RWPE1 (cell line): ENCODE data around the gene SF3B4.
"Not testable (repeated sequence)": the region's sequence is repeated elsewhere in the genome, so short reads cannot be mapped to it uniquely, and the experiment has no call there.

Experiments
- CTCF ChIA-PET: fragments of 350-600 bp; sonication (Branson Sonifier 250); formaldehyde crosslinking; extraction: SDS; loops from one replicate; lab custom pipeline; 2021; lab: Yijun Ruan, JAX
- POLR2A ChIA-PET: fragments of 400-600 bp; formaldehyde crosslinking; extraction: SDS; loops from one replicate; lab custom pipeline; 2020; ENCODE audit warnings: antibody characterized with exemption; ENCODE audit not compliant: low non-redundant PET; lab: Yijun Ruan, JAX
- DNase-seq: peaks from one replicate; pipeline ENCODE4 v3.0.0; 2012; ENCODE audit warnings: low spot score
- H3K27ac ChIP-seq: fragments of 450-650 bp; 2 replicates; pipeline ENCODE4 v1.5.1; 2017
- TF ChIP-seq, protein P1 (sequence below): fragments of 450-650 bp; conservative IDR thresholded peaks from 2 replicates; pipeline ENCODE4 v1.5.1; 2017; ENCODE audit warnings: low read depth, mild to moderate bottlenecking

The SF3B4 gene

DNA sequence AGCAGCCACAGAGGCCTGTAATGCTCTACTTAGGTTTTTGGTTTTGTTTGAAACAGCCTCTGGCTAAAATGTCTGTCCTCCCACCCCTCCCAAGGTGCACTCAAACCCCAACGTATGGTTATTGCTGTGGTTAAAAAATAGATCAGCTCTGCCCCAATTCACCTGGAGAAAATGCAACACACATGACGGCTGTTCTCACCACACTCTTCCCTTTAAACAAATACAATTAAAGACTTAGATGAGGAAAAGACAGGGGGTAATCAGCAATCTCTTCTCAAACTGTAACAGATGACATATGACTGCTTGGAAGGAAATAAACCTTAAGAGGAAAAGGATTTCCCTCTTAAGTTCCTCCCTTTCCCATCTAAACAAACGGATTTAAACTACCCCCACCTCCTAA lies 15.3 kb upstream of the SF3B4 start:
- H3K27ac ChIP-seq, result no peak overlapping the region
- ChIA-PET CTCF (interaction anchor here (0.6 kb wide), 1 partner anchor 126 kb away, joined by 3 read pairs; no protein-coding TSS in a partner anchor), POLR2A (no interaction called here)
- TF ChIP-seq, protein P1, sequence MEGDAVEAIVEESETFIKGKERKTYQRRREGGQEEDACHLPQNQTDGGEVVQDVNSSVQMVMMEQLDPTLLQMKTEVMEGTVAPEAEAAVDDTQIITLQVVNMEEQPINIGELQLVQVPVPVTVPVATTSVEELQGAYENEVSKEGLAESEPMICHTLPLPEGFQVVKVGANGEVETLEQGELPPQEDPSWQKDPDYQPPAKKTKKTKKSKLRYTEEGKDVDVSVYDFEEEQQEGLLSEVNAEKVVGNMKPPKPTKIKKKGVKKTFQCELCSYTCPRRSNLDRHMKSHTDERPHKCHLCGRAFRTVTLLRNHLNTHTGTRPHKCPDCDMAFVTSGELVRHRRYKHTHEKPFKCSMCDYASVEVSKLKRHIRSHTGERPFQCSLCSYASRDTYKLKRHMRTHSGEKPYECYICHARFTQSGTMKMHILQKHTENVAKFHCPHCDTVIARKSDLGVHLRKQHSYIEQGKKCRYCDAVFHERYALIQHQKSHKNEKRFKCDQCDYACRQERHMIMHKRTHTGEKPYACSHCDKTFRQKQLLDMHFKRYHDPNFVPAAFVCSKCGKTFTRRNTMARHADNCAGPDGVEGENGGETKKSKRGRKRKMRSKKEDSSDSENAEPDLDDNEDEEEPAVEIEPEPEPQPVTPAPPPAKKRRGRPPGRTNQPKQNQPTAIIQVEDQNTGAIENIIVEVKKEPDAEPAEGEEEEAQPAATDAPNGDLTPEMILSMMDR, result no peak
- no peak for DNase-seq

DNA sequence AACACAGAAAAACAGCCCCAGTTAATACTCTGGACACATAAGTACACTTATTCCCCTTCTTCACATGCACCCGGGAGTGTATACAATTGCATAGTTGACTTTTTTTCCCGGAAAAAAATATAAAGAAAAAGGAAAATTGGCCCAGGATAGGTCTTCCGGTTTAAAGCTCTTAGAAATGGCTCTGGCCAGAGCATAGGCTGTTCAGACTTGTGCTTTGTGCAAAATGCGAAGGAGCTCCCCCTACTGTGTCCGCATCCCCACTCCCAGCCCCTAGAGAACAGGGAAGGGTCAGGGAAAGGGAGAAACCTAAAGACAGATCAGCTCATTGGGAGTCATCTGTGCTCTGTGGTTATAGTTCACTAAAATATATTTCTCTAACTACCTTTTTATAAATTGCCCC lies 14.6 kb upstream of the SF3B4 start:
- no peak overlapping the region for H3K27ac ChIP-seq
- TF ChIP-seq, protein P1, result peak; percentile 21; the same call in 1 of the 2 replicates
- ChIA-PET CTCF (interaction anchor here (0.5 kb wide), 1 partner anchor 18 kb away, joined by 5 read pairs; no protein-coding TSS in a partner anchor), POLR2A (no interaction called here)
- DNase-seq, result peak; percentile 28

DNA sequence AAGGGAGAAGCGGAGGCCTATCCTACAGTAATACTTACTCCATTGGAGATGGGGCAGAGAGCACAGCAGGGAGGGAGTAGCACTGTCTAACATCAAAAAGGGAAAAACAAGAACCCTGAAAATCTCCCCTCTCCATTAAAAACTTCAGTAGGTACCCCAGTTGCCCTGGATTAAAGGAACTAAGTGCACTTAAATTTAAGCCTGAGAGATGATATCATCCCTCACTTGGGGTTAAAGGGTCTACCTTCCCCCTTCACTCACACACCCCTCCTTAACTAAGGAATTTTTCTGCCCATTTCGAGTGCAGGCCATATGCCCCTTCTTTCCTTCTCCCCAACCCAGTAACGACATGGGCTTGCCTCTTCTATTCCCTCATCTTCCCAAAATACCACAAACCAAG lies 12.8 kb upstream of the SF3B4 start:
- DNase-seq, result no peak
- no peak overlapping the region for H3K27ac ChIP-seq
- CTCF ChIA-PET, result interaction anchor here (0.6 kb wide), 2 partner anchors 34 to 133 kb away, joined by 3 to 4 read pairs; no protein-coding TSS in a partner anchor
- TF ChIP-seq, protein P1, result no peak
- POLR2A ChIA-PET, result no interaction called here

DNA sequence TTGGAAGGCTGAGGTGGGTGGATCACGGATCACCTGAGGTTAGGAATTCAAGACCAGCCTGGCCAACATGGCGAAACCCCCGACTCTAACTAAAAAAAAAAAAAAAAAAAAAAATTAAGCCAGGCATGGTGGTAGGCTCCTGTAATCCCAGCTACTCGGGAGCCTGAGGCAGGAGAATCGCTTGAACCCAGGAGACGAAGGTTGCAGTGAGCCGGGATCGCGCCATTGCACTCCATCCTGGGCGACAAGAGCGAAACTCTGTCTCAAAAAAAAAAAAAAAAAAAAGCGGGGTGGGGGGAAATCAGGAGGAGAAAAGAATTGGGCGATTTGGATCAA lies 11.0 kb upstream of the SF3B4 start:
- H3K27ac ChIP-seq, result peak overlapping the region; percentile 96
- POLR2A ChIA-PET, result interaction anchor here (1.0 kb wide), 1 partner anchor 10 kb away, joined by 3 read pairs; no protein-coding TSS in a partner anchor
- DNase-seq, CTCF ChIA-PET: not testable (repeated sequence)

DNA sequence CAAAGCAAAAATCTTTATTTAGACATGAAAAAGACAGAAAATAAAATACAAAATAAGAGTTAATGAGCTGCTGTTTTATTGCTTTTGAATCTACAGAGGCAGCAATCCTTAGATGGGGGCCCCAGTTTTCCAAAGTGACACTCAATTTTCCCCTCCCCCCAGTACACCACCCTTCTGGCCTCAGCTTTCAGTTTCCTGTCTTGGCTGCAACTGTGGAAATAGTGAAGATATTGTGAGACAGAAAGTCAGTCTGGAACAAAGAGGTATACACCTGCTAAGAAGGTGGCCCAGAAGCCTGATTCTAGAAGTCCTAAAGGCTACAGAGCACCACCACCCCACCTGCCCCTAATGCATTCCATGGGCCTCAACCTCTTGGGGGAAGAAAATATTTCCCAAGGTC lies 10.2 kb upstream of the SF3B4 start:
- TF ChIP-seq, protein P1, result no peak
- CTCF ChIA-PET, result interaction anchor here (0.7 kb wide), 1 partner anchor 113 kb away, joined by 3 read pairs; no protein-coding TSS in a partner anchor
- no peak for DNase-seq
- POLR2A ChIA-PET, result interaction anchor here (1.3 kb wide), 1 partner anchor 50 kb away, joined by 8 read pairs; a partner anchor contains a TSS
- peak overlapping the region; percentile 96 for H3K27ac ChIP-seq

DNA sequence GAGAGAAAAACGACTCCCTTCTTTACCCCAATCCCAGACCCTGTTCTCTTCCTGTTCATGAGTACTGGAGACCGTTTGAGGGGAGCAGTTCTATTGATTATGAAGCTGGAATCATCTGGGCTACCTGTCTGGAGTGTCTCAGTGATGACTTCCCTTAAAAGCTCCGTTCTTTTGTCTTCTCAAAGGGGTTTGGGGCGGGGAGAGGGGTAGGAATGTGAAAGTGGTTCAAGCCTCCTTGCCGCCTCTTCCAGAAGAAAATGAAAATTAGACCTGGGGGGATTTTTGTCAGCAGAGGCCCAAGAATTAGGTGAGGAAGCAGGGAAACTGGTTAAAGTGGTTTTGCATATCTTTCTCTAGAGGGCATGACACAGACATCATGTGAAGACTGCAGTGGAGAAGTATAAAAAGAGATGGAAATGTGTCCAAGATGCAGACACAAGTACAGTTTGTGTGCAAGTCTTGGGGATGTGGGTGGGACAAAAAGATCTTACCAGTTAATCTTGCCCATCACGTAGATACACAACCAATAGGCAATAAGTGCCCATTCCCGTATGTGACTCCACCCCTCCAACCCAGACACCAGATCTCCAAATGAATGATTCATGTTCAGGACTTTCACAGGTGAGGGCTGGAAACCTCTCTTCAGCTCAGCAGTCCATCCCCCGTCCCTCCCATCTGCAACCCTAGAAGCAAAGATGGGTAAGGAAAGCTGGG lies 9.5 kb upstream of the SF3B4 start:
- ChIA-PET POLR2A (interaction anchor here (1.3 kb wide), 1 partner anchor 49 kb away, joined by 8 read pairs; a partner anchor contains a TSS), CTCF (interaction anchor here (0.7 kb wide), 1 partner anchor 113 kb away, joined by 3 read pairs; no protein-coding TSS in a partner anchor)
- peak; percentile 90 for DNase-seq
- TF ChIP-seq, protein P1, result no peak
- H3K27ac ChIP-seq, result peak overlapping the region; percentile 96
